Pancreas (tissue), 10 donors: ENCODE data around the gene MAGED4B. TPM values are rescaled to one million over a fixed set of nuclear protein-coding genes. Genes with fewer than 3 reads are reported as not detected.
"Not testable (repeated sequence)": the region's sequence is repeated elsewhere in the genome, so short reads cannot be mapped to it uniquely, and the experiment has no call there.

Experiments used
- ATAC-seq, 4 donors: fragments of 200-7000 bp; cut with Tn5 transposase; one replicate each; pipeline versions ENCODE4 v1.8.0 to v1.9.1; 2020; ENCODE audit warnings: mild to moderate bottlenecking in 4 of 4, moderate library complexity in 4 of 4
- DNase-seq, 6 donors: peaks; one replicate each; pipeline ENCODE4 v3.0.0-alpha.2; 2020
- FAIRE-seq: peaks from 2 replicates; lab custom pipeline; 2012; peaks lifted over from hg19 to GRCh38; lab: Jason Lieb, UNC
- H3K27ac ChIP-seq, 4 donors: fragments of 200-600 bp; sonication (generic); 1 replicate in 3 of 4; 2 replicates in 1 of 4; pipeline versions ENCODE4 v1.5.0 to v1.8.0; 2020
- H3K27me3 ChIP-seq, 4 donors: fragments of 200-600 bp; one replicate each; pipeline ENCODE4 v1.8.0; 2021
- H3K36me3 ChIP-seq, 3 donors: fragments of 200-600 bp; sonication (generic) in 1 of 3; one replicate each; pipeline versions ENCODE4 v1.5.0 to v1.8.0; 2020 to 2021
- H3K4me1 ChIP-seq, 3 donors: fragments of 200-600 bp; one replicate each; pipeline ENCODE4 v1.8.0; 2021
- H3K4me3 ChIP-seq, 4 donors: fragments of 200-600 bp; sonication (generic) in 2 of 4; one replicate each; pipeline versions ENCODE4 v1.5.0 to v1.8.0; 2020 to 2021
- H3K9me3 ChIP-seq, 4 donors: fragments of 200-600 bp; one replicate each; pipeline ENCODE4 v1.8.0; 2021
- WGBS, 2 donors: extraction: QIAGEN DNeasy Blood & Tissue Kit; methylation state at CpG; one replicate each; pipeline ENCODE4 v1.1.7; 2013; 5-methylcytosine and 5-hydroxymethylcytosine counted together
- intact Hi-C, 3 donors: fragments of 100-400 bp; cut with DNase I; formaldehyde crosslinking; loops; one replicate each; pipeline versions ENCODE4 v1.11.1 to v1.14.2; 2022
- polyA plus RNA-seq, 2 donors: library from polyadenylated mRNA; stranded (reverse); fragments of 200-250 nt; gene quantifications; one replicate each; pipeline ENCODE4 v1.2.3, GENCODE V29; 2013
- total RNA-seq, 6 donors: library from RNA; stranded (reverse); fragmentation: NEBNext Ultra II Directional in 4 of 6; extraction: Animal tissue kit (Norgen Biotek cat#: 25700) in 4 of 6; gene quantifications; one replicate each; pipeline versions ENCODE4 v1.2.1 to v1.2.4, GENCODE V29; 2021 to 2023
- TF ChIP-seq, protein P1 (sequence below), 4 donors: fragments of 200-600 bp; sonication (generic) in 3 of 4; IDR thresholded peaks; one replicate each; pipeline versions ENCODE4 v1.5.0 to v1.8.0; 2021; ENCODE audit warnings: antibody characterized with exemption in 4 of 4
- donor health status: healthy with polysubstance abuse.
- donor health status: DM: no; HTN: no; CAD: no; lungs with moderate emphysema.
- donor health status: DM: no; HTN: no; CAD: no.
- donor health status: control.
- donor health status: control.
- donor health status: Bipolar disorder and iron deficiency.
- donor health status: DM: yes; HTN: yes; CAD: no.
- donor health status: DM: no; HTN: no; CAD: no.
- donor health status: DM: no; HTN: no; CAD: no.
- donor health status: DM: yes; HTN: yes; CAD: no.

The MAGED4B gene, protein sequence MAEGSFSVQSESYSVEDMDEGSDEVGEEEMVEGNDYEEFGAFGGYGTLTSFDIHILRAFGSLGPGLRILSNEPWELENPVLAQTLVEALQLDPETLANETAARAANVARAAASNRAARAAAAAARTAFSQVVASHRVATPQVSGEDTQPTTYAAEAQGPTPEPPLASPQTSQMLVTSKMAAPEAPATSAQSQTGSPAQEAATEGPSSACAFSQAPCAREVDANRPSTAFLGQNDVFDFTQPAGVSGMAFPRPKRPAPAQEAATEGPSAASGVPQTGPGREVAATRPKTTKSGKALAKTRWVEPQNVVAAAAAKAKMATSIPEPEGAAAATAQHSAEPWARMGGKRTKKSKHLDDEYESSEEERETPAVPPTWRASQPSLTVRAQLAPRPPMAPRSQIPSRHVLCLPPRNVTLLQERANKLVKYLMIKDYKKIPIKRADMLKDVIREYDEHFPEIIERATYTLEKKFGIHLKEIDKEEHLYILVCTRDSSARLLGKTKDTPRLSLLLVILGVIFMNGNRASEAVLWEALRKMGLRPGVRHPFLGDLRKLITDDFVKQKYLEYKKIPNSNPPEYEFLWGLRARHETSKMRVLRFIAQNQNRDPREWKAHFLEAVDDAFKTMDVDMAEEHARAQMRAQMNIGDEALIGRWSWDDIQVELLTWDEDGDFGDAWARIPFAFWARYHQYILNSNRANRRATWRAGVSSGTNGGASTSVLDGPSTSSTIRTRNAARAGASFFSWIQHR
- total RNA-seq, result 10 to 100 TPM in 1 of 6 donors, 1 to 10 TPM in 5; 3.0 to 13.0 (median 6.0) TPM
- 10 to 100 TPM; 30.0 to 53.5 TPM for polyA plus RNA-seq

DNA sequence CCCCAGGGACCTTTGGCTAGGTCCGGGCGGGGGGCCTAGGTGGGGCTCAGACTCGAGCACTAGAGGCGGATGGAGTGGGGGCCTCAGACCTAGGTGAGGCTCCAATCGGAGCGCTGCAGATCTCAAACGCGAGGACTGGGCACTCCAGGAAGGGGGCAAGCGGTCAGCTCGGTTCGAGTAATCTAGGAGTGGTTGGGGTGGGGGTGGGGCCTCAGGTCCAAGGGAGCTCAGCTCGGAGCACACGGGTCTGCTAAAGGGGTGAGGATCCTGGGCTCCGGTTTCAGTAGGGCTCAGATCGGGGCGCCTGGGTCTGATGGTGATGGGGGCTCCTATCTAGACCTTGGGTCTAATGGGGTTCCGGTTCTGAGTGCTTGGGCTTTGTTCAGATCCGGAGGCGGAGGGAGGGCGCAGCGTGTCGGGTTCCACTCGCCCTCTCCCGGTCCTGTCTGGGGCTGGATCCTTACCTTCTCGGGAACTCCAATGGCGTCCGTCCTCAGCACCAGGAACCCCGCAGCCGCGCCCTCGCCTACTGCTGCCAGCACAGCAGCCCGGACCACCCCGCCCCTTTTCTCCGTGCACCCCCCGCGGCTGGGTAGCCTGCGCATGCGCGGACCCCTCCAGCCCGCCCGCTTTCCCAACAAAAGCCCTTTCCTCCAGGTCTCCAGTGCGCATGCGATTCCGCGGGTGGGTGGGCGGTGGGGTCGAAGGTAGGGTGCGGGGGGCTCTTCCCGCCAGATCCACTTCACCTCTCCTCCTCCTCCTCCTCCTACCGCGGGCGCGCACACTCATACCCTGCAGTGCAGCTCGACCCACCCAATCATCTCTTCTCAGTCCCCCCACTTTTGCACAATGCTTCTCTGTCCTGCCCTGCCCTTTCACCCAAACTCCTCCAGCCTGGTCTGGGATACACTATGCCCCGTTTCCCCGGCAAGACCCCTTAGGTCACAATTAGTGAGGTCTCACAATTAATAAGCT lies at the start of gene MAGED4B:
TSS of gene MAGED4B (minus strand) at position 518 of the 975 bp plus-strand sequence. CDS start 1,011 bp downstream, outside the sequence.
- WGBS, 2 donors, result no CpG with 5 or more reads among the region's 56 CpGs
- H3K4me1 ChIP-seq, H3K36me3 ChIP-seq, H3K27me3 ChIP-seq, H3K9me3 ChIP-seq, DNase-seq, H3K27ac ChIP-seq, H3K4me3 ChIP-seq, intact Hi-C loops, FAIRE-seq: not testable (repeated sequence)
- peak; percentile 75 to 95 (median 87) for ATAC-seq

DNA sequence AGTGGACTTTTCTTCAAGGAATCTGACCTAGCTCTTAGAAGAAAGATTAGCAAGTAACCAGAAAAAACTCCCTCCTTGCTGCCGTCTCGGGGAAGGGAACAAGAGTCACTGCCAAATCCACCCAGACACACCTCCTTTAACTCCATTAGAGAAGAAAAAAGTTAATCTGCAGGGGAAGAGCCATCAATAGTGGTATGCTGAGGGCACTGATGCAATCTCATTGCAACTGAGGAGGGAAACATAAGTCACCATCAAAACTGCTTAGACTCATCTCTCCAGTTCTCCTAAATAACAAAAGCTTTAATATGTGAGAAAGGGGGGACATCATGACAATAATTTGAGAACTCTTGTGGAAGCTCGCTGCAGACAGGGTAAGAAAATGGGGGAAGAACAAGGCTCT lies 49.3 kb upstream of the MAGED4B start:
- Histone ChIP-seq H3K9me3 (no peaks in the 10 kb centered on the region), H3K36me3 (no peaks in the 10 kb centered on the region), H3K27ac (no peak overlapping the region), H3K4me3 (no peak overlapping the region), H3K4me1 (no peaks in the 10 kb centered on the region), H3K27me3 (no peaks in the 10 kb centered on the region)
- DNase-seq (no peak), ATAC-seq (no peak), FAIRE-seq (no peak)
- 43 to 58% methylated on average over 3 of the region's 3 CpGs for WGBS, 2 donors
- intact Hi-C loops, result no loop called here
- TF ChIP-seq, protein P1, sequence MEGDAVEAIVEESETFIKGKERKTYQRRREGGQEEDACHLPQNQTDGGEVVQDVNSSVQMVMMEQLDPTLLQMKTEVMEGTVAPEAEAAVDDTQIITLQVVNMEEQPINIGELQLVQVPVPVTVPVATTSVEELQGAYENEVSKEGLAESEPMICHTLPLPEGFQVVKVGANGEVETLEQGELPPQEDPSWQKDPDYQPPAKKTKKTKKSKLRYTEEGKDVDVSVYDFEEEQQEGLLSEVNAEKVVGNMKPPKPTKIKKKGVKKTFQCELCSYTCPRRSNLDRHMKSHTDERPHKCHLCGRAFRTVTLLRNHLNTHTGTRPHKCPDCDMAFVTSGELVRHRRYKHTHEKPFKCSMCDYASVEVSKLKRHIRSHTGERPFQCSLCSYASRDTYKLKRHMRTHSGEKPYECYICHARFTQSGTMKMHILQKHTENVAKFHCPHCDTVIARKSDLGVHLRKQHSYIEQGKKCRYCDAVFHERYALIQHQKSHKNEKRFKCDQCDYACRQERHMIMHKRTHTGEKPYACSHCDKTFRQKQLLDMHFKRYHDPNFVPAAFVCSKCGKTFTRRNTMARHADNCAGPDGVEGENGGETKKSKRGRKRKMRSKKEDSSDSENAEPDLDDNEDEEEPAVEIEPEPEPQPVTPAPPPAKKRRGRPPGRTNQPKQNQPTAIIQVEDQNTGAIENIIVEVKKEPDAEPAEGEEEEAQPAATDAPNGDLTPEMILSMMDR (IDR thresholded peaks at IDR 0.05), result no peak

DNA sequence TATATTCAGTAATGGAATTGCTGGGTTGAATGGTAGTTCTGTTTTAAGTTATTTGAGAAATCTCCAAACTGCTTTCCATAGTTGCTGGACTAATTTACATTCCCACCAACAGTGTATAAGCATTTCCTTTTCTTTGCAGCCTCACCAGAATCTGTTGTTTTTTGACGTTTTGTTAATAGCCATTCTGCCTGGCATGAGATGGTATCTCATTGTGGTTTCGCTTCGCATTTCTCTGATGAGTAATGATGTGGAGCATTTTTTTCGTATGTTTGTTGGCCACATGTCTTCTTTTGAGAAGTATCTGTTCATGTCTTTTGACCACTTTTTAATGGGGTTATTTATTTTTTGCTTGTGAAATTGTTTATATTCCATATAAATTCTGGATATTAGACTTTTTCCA lies 13.6 kb upstream of the MAGED4B start:
- Histone ChIP-seq H3K36me3 (no peaks in the 10 kb centered on the region), H3K27me3 (peaks cover 0 to 17% (median 2%) of the 10 kb centered on the region in 4 donors), H3K4me3 (no peak overlapping the region), H3K27ac (no peak overlapping the region), H3K9me3 (no peaks in the 10 kb centered on the region), H3K4me1 (no peaks in the 10 kb centered on the region)
- DNase-seq (no peak), FAIRE-seq (no peak), ATAC-seq (no peak)
- 57 to 59% methylated on average over 4 of the region's 4 CpGs for WGBS, 2 donors
- TF ChIP-seq, protein P1 (IDR thresholded peaks at IDR 0.05), result no peak
- intact Hi-C loops, result no loop called here

DNA sequence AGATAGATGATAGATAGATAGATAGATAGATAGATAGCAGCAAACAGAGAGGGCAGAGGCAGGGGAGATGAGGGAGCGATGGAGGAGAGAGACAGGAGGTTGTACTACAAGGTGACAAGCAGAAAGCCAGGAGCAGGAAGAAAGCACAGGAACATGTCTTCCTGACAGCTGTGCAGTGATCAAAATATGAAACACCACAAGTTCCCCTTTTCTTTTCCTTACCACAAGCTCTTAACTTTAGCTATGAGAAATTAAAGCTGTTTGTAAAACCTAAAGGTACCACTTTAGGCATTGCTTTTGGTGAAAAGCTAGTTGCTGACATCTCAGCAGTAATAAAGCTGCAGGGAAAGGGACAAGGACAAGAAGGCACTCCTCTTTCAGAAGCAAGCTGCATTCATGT lies 9.1 kb upstream of the MAGED4B start:
- no peaks in the 10 kb centered on the region for H3K4me1 ChIP-seq
- H3K27me3 ChIP-seq, result peaks cover 0 to 10% (median 0%) of the 10 kb centered on the region in 4 donors
- no peak for FAIRE-seq
- intact Hi-C loops, result no loop called here
- no peaks in the 10 kb centered on the region for H3K36me3 ChIP-seq
- H3K27ac ChIP-seq, result no peak overlapping the region
- no peak overlapping the region for H3K4me3 ChIP-seq
- WGBS, 2 donors, result 0 to 45% methylated on average over 1 of the region's 1 CpG
- no peaks in the 10 kb centered on the region for H3K9me3 ChIP-seq
- TF ChIP-seq, protein P1 (IDR thresholded peaks at IDR 0.05), result no peak
- DNase-seq, result no peak
- no peak for ATAC-seq

DNA sequence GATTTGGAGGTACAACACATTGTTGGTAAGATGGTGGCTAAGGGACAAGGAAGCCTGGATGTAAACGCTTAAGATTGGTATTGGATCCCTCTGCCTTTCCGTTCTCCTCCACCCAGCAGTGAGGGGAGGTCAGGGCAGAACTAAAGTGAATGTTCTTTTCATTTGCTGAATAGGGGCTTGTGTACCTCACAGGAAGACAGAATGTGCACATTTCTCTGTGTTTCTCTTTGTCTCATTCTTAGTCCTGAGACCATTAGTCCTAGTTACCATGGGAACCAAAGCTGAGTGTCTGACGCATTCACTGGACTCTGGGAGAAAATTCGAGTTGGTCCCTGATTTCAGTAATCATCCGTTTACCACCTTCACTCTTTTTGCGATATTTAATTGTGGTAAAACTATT lies 26.7 kb downstream of the MAGED4B start:
- ATAC-seq, H3K4me3 ChIP-seq, FAIRE-seq, H3K4me1 ChIP-seq, H3K27ac ChIP-seq, intact Hi-C loops, DNase-seq, H3K36me3 ChIP-seq, H3K27me3 ChIP-seq, H3K9me3 ChIP-seq: not testable (repeated sequence)
- WGBS, 2 donors, result no CpG with 5 or more reads among the region's 6 CpGs
